Fibroblast of lung (primary cell): Measurements from ENCODE around the gene IL20RA. TPM values are rescaled to one million over a fixed set of nuclear protein-coding genes. Genes with fewer than 3 reads are reported as not detected.
"Not testable (repeated sequence)": the region's sequence is repeated elsewhere in the genome, so short reads cannot be mapped to it uniquely, and the experiment has no call there.

Experiments used
- DNase-seq, 2 donors: peaks; one replicate each; pipeline versions ENCODE4 v3.0.0 to v3.0.0-alpha.2; 2010; ENCODE audit warnings: low read depth in 2 of 2
- H2AFZ ChIP-seq: 2 replicates; pipeline ENCODE4 v1.5.1; 2012; ENCODE audit warnings: low read length, control low read depth, inconsistent platforms
- H3K27ac ChIP-seq: 2 replicates; pipeline ENCODE4 v1.5.1; 2011; ENCODE audit warnings: low read length, control low read depth; ENCODE audit not compliant: insufficient read depth
- H3K27me3 ChIP-seq: 2 replicates; pipeline ENCODE4 v1.5.1; 2011; ENCODE audit warnings: mild to moderate bottlenecking, low read length; ENCODE audit not compliant: control insufficient read depth, insufficient read depth
- H3K36me3 ChIP-seq: 2 replicates; pipeline ENCODE4 v1.5.1; 2011; ENCODE audit warnings: low read length; ENCODE audit not compliant: control insufficient read depth, insufficient read depth
- H3K4me1 ChIP-seq: 2 replicates; pipeline ENCODE4 v1.5.1; 2011; ENCODE audit warnings: low read length; ENCODE audit not compliant: control insufficient read depth, insufficient read depth; ENCODE audit errors: extremely low read depth
- H3K4me2 ChIP-seq: 2 replicates; pipeline ENCODE4 v1.5.1; 2011; ENCODE audit warnings: low read length, control low read depth; ENCODE audit not compliant: insufficient read depth; ENCODE audit errors: extremely low read depth
- H3K4me3 ChIP-seq, 4 experiments: fragments of 200-600 bp in 1 of 4; sonication (generic) in 1 of 4; replicated peaks in 1 of 4; 2 replicates each; pipeline ENCODE4 v1.5.1; 2011 to 2016; ENCODE audit warnings: low read length in 4 of 4, low read depth in 3 of 4, mild to moderate bottlenecking in 3 of 4, control low read depth in 2 of 4, inconsistent platforms in 1 of 4, mixed read lengths in 1 of 4; ENCODE audit not compliant: insufficient read depth in 1 of 4; ENCODE audit errors: control extremely low read depth in 1 of 4
- H3K79me2 ChIP-seq: 2 replicates; pipeline ENCODE4 v1.5.1; 2012; ENCODE audit warnings: mild to moderate bottlenecking, low read length, inconsistent platforms; ENCODE audit not compliant: control insufficient read depth, insufficient read depth
- H3K9ac ChIP-seq: 2 replicates; pipeline ENCODE4 v1.5.1; 2011; ENCODE audit warnings: mild to moderate bottlenecking, low read length, control low read depth; ENCODE audit not compliant: insufficient read depth
- H3K9me3 ChIP-seq: 2 replicates; pipeline ENCODE4 v1.5.1; 2012; ENCODE audit warnings: low read depth, low read length; ENCODE audit not compliant: control insufficient read depth, insufficient read depth
- H4K20me1 ChIP-seq: 2 replicates; pipeline ENCODE4 v1.5.1; 2011; ENCODE audit warnings: low read length; ENCODE audit not compliant: control insufficient read depth, insufficient read depth; ENCODE audit errors: extremely low read depth
- EZH2 ChIP-seq: IDR thresholded peaks from 2 replicates; pipeline ENCODE4 v1.5.1; 2012; ENCODE audit warnings: low read length, control low read depth, mild to moderate bottlenecking; ENCODE audit errors: missing control alignments
- polyA plus RNA-seq, 2 donors: library from polyadenylated mRNA; depleted of rRNA in 1 of 2; stranded (reverse) in 1 of 2; unstranded in 1 of 2; fragments of >200 nt; gene quantifications; 2 replicates each; pipeline ENCODE4 v1.2.1, GENCODE V29; 2011 to 2012; ENCODE audit warnings: missing spikeins in 1 of 2
- total RNA-seq: library from RNA; depleted of rRNA; stranded (reverse); fragments of >200 nt; gene quantifications from 2 replicates; pipeline ENCODE4 v1.2.1, GENCODE V29; 2014
- TF ChIP-seq, protein P1 (sequence below), 2 donors: IDR thresholded peaks in 1 of 2; conservative IDR thresholded peaks in 1 of 2; 1 replicate in 1 of 2; 2 replicates in 1 of 2; pipeline ENCODE4 v1.5.1; 2011 to 2012; ENCODE audit warnings: low read length in 2 of 2, control low read depth in 1 of 2, inconsistent platforms in 1 of 2, low read depth in 1 of 2, mild to moderate bottlenecking in 1 of 2

The IL20RA gene
- total and polyA plus RNA-seq, 2 donors (not counting 1 experiment from before 2014, with no cell fraction given), result 0.10 to 0.33 TPM

DNA sequence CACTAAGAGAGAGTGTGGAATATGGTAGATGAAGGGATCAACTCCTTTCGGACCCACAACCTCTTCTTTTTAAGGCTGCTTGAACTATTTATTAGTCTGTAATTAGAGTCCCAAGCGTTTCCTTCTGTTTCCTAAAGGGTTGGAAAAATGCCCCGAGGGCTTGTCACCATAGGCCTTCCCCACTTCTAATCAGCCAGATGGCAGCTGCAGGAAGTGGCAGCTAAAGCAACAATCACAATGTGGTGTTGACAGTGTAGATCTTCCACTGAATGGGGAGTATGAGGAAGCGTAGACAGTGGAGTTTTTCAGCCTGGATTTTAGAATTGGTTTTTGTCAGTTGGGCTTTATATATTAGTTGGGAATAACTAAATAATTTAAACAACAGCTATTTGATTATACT is 82.1 kb downstream of the IL20RA start:
- H3K36me3 ChIP-seq, result no peaks in the 10 kb centered on the region
- H3K79me2 ChIP-seq, result no peaks in the 10 kb centered on the region
- H3K4me3 ChIP-seq, result no peak overlapping the region
- no peaks in the 10 kb centered on the region for H3K9me3 ChIP-seq
- H3K4me1 ChIP-seq, result no peaks in the 10 kb centered on the region
- DNase-seq, result no peak
- H3K27me3 ChIP-seq, result no peaks in the 10 kb centered on the region
- no peak overlapping the region for H3K9ac ChIP-seq
- H3K4me2 ChIP-seq, result no peak overlapping the region
- no peaks in the 10 kb centered on the region for H4K20me1 ChIP-seq
- no peak overlapping the region for H3K27ac ChIP-seq
- no peak overlapping the region for H2AFZ ChIP-seq
- TF ChIP-seq, protein P1, sequence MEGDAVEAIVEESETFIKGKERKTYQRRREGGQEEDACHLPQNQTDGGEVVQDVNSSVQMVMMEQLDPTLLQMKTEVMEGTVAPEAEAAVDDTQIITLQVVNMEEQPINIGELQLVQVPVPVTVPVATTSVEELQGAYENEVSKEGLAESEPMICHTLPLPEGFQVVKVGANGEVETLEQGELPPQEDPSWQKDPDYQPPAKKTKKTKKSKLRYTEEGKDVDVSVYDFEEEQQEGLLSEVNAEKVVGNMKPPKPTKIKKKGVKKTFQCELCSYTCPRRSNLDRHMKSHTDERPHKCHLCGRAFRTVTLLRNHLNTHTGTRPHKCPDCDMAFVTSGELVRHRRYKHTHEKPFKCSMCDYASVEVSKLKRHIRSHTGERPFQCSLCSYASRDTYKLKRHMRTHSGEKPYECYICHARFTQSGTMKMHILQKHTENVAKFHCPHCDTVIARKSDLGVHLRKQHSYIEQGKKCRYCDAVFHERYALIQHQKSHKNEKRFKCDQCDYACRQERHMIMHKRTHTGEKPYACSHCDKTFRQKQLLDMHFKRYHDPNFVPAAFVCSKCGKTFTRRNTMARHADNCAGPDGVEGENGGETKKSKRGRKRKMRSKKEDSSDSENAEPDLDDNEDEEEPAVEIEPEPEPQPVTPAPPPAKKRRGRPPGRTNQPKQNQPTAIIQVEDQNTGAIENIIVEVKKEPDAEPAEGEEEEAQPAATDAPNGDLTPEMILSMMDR (conservative IDR thresholded peaks at IDR 0.05 in 1 of 2, IDR thresholded peaks at IDR 0.05 in 1 of 2; ENCODE audit: low read depth in 1 of 2, low read length in 2 of 2), result no peak
- no peak for TF ChIP-seq EZH2

DNA sequence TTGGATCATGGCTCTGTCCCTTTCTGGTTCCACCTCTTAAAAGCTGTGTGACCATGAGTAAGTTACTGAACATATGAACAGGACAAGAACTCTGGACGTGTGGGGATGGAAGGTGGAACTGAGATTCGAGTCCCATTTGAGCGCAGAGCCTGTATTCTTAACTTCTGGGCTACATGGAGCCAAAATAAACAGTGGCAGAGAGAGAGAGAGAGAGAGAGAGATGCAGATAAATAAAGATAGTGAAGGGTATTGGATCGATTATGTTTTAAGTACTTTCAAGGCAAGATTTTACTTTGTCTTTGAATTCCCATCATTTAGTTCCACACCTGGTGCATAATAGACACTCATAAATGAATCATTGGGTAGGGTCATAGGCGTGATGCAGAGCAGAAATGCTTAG is 82.9 kb downstream of the IL20RA start:
- no peaks in the 10 kb centered on the region for H3K36me3 ChIP-seq
- H3K4me3 ChIP-seq, result no peak overlapping the region
- no peaks in the 10 kb centered on the region for H3K27me3 ChIP-seq
- no peak for DNase-seq
- H3K9me3 ChIP-seq, result no peaks in the 10 kb centered on the region
- H4K20me1 ChIP-seq, result no peaks in the 10 kb centered on the region
- no peak overlapping the region for H3K27ac ChIP-seq
- H3K4me1 ChIP-seq, result no peaks in the 10 kb centered on the region
- no peak for TF ChIP-seq EZH2
- TF ChIP-seq, protein P1 (conservative IDR thresholded peaks at IDR 0.05 in 1 of 2, IDR thresholded peaks at IDR 0.05 in 1 of 2; ENCODE audit: low read depth in 1 of 2, low read length in 2 of 2), result no peak
- H2AFZ ChIP-seq, result no peak overlapping the region
- no peak overlapping the region for H3K9ac ChIP-seq
- H3K79me2 ChIP-seq, result no peaks in the 10 kb centered on the region
- H3K4me2 ChIP-seq, result no peak overlapping the region

DNA sequence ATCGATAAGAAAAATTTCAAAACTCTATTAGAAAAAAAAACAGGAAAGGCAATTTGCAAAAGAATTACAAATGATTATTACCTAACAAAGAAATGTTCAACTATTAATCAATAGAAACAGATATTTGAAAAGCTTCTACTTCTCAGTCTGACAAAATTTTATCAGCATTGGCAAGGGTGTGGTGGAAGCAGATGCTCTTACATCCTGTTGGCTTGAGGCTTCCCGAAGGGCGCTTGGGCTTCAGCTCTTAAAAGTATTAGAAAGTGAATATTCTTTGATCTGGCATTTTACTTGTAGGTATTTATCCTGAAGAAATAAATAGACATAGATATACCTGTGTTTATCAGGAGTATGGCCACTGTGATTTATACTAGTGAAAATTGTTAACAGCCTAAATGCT is 84.0 kb downstream of the IL20RA start:
- H3K27ac ChIP-seq, result no peak overlapping the region
- DNase-seq, result no peak
- no peaks in the 10 kb centered on the region for H3K4me1 ChIP-seq

DNA sequence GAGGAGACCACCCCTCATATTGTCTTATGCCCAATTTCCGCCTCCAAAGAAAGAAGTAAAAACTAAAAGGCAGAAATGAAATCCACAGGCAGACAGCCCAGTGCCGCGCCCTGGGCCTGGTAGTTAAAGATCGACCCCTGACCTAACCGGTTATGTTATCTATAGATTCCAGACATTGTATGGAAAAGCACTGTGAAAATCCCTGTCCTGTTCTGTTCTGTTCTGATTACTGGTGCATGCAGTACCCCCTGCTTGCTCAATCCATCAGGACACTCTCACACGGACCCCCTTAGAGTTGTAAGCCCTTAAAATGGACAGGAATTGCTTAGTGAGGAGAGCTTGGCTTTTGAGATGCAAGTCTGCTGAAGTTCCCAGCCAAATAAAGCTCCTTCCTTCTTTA is 84.8 kb downstream of the IL20RA start:
- not testable (repeated sequence) for H3K4me3 ChIP-seq, H2AFZ ChIP-seq, H3K27ac ChIP-seq, H3K79me2 ChIP-seq, H4K20me1 ChIP-seq, H3K9ac ChIP-seq, H3K36me3 ChIP-seq, H3K9me3 ChIP-seq, H3K4me2 ChIP-seq, H3K27me3 ChIP-seq, DNase-seq, H3K4me1 ChIP-seq

More for the DNA sequence above, 84.0 kb downstream of the IL20RA start:
- no peaks in the 10 kb centered on the region for H3K27me3 ChIP-seq
- H3K4me3 ChIP-seq, result no peak overlapping the region
- H3K9me3 ChIP-seq, result no peaks in the 10 kb centered on the region
- no peak for TF ChIP-seq EZH2
- TF ChIP-seq, protein P1 (conservative IDR thresholded peaks at IDR 0.05 in 1 of 2, IDR thresholded peaks at IDR 0.05 in 1 of 2; ENCODE audit: low read depth in 1 of 2, low read length in 2 of 2), result no peak
- no peaks in the 10 kb centered on the region for H3K79me2 ChIP-seq
- H3K4me2 ChIP-seq, result no peak overlapping the region
- no peak overlapping the region for H3K9ac ChIP-seq
- H4K20me1 ChIP-seq, result no peaks in the 10 kb centered on the region
- H2AFZ ChIP-seq, result no peak overlapping the region
- no peaks in the 10 kb centered on the region for H3K36me3 ChIP-seq
